PC-3 (cell line): ENCODE results near the gene GNG4.

ENCODE experiments used
- CTCF ChIP-seq: fragments of 300-600 bp; sonication (generic); conservative IDR thresholded peaks from 2 replicates; pipeline ENCODE4 v1.5.1; 2017; ENCODE audit warnings: antibody characterized with exemption, low read depth, mild to moderate bottlenecking, low read length
- EZH2 ChIP-seq: fragments of 300-600 bp; sonication (generic); IDR thresholded peaks from one replicate; pipeline ENCODE4 v1.6.1; 2017; ENCODE audit warnings: antibody characterized with exemption, mild to moderate bottlenecking, low read length; ENCODE audit not compliant: unreplicated experiment
- EZH2phosphoT487 ChIP-seq: fragments of 300-600 bp; sonication (generic); IDR thresholded peaks from 2 replicates; pipeline ENCODE4 v1.6.1; 2018; ENCODE audit warnings: mild to moderate bottlenecking, antibody characterized with exemption, low read length, borderline replicate concordance

- TF ChIP-seq CTCF (no peak), EZH2 (no peak), EZH2phosphoT487 (no peak)
Observed at GRCh38 chr1:235613602-235614001, 36.0 kb downstream of the GNG4 start.
